PC-3 (cell line): ENCODE results near the gene LPCAT2.

Experiments used
- CTCF ChIP-seq: fragments of 300-600 bp; sonication (generic); conservative IDR thresholded peaks from 2 replicates; pipeline ENCODE4 v1.5.1; 2017; ENCODE audit warnings: antibody characterized with exemption, low read depth, mild to moderate bottlenecking, low read length
- EZH2 ChIP-seq: fragments of 300-600 bp; sonication (generic); IDR thresholded peaks from one replicate; pipeline ENCODE4 v1.6.1; 2017; ENCODE audit warnings: antibody characterized with exemption, mild to moderate bottlenecking, low read length; ENCODE audit not compliant: unreplicated experiment
- EZH2phosphoT487 ChIP-seq: fragments of 300-600 bp; sonication (generic); IDR thresholded peaks from 2 replicates; pipeline ENCODE4 v1.6.1; 2018; ENCODE audit warnings: mild to moderate bottlenecking, antibody characterized with exemption, low read length, borderline replicate concordance

- TF ChIP-seq CTCF (no peak), EZH2phosphoT487 (no peak), EZH2 (no peak)
Observed at GRCh38 chr16:55542459-55543082, 33.7 kb downstream of the LPCAT2 start.
